Measurements from ENCODE around the gene UST.
"Not testable (repeated sequence)": the region's sequence is repeated elsewhere in the genome, so short reads cannot be mapped to it uniquely, and the experiment has no call there.

UST gene

DNA sequence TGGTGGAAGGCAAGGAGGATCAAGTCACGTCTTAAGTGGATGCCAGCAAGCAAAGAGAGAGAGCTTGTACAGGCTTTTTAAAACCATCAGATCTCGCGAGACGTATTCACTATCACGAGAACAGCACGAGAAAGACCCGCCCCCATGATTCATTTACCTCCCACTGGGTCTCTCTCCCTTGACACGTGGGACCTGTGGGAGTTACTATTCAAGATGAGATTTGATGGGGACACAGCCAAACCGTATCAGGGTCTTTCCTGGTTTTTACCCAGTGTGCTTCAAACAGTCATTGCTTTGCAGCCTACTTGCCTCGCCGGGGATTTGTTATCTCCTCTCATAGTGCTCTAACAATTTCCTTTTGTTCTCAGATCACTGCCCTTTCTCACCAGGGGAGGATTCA is 108.2 kb downstream of the UST start:
- Histone ChIP-seq H3K9ac (ENCODE audit: low read length) (no peak overlapping the region), H3K9me3 (ENCODE audit: insufficient read depth, low read length) (no peaks in the 10 kb centered on the region), H3K36me3 (ENCODE audit: low read length) (no peaks in the 10 kb centered on the region), H4K20me1 (ENCODE audit: low read depth, low read length) (no peaks in the 10 kb centered on the region), H3K79me2 (ENCODE audit: insufficient read depth, low read length) (no peaks in the 10 kb centered on the region), H2AFZ (ENCODE audit: low read depth, low read length, severe bottlenecking) (no peak overlapping the region), H3K4me3 (ENCODE audit: insufficient read depth, low read length, poor library complexity, severe bottlenecking) (no peak overlapping the region), H3K9me2 (replicated peaks; ENCODE audit: insufficient read depth, low read length) (no peaks in the 10 kb centered on the region), H3K27me3 (ENCODE audit: low read length) (no peaks in the 10 kb centered on the region), H3K4me2 (ENCODE audit: low read depth, low read length, poor library complexity, severe bottlenecking) (no peak overlapping the region), H3K27ac (ENCODE audit: low read depth, low read length) (no peak overlapping the region), H3F3A (ENCODE audit: insufficient read depth) (no peaks in the 10 kb centered on the region)
- TF ChIP-seq, protein P1, sequence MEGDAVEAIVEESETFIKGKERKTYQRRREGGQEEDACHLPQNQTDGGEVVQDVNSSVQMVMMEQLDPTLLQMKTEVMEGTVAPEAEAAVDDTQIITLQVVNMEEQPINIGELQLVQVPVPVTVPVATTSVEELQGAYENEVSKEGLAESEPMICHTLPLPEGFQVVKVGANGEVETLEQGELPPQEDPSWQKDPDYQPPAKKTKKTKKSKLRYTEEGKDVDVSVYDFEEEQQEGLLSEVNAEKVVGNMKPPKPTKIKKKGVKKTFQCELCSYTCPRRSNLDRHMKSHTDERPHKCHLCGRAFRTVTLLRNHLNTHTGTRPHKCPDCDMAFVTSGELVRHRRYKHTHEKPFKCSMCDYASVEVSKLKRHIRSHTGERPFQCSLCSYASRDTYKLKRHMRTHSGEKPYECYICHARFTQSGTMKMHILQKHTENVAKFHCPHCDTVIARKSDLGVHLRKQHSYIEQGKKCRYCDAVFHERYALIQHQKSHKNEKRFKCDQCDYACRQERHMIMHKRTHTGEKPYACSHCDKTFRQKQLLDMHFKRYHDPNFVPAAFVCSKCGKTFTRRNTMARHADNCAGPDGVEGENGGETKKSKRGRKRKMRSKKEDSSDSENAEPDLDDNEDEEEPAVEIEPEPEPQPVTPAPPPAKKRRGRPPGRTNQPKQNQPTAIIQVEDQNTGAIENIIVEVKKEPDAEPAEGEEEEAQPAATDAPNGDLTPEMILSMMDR (IDR thresholded peaks at IDR 0.05; ENCODE audit: insufficient read depth, low read length, poor library complexity, severe bottlenecking) = no peak
- TF ChIP-seq EZH2phosphoT487 (conservative IDR thresholded peaks at IDR 0.05; ENCODE audit: low read length) = no peak

DNA sequence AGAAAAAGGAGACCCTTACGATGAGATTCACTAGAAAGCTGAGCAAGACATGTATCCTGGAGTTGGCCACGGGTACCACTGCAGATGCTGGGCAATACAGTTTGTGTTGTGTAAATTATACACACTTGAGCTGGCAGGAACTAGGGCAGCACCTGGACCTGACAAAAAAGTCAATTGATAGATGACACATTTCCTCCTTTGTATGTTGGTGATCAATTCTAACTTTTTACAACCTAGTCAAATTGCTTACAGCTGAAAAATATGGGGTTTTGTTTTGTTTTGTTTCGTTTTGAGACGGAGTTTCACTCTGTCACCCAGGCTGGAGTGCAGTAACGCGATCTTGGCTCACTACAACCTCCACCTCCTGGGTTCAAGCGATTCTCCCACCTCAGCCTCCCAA is 108.9 kb downstream of the UST start:
- no peak overlapping the region for H3K27ac ChIP-seq (ENCODE audit: low read depth, low read length)
- H3K27me3 ChIP-seq (ENCODE audit: low read length) = no peaks in the 10 kb centered on the region
- H3K36me3 ChIP-seq (ENCODE audit: low read length) = no peaks in the 10 kb centered on the region
- no peaks in the 10 kb centered on the region for H3K9me3 ChIP-seq (ENCODE audit: insufficient read depth, low read length)
- H3F3A ChIP-seq (ENCODE audit: insufficient read depth) = no peaks in the 10 kb centered on the region
- no peaks in the 10 kb centered on the region for H3K79me2 ChIP-seq (ENCODE audit: insufficient read depth, low read length)
- no peak overlapping the region for H3K4me2 ChIP-seq (ENCODE audit: low read depth, low read length, poor library complexity, severe bottlenecking)
- H3K9ac ChIP-seq (ENCODE audit: low read length) = no peak overlapping the region
- TF ChIP-seq, protein P1 (IDR thresholded peaks at IDR 0.05; ENCODE audit: insufficient read depth, low read length, poor library complexity, severe bottlenecking) = no peak
- TF ChIP-seq EZH2phosphoT487 (conservative IDR thresholded peaks at IDR 0.05; ENCODE audit: low read length) = no peak
- H4K20me1 ChIP-seq (ENCODE audit: low read depth, low read length) = no peaks in the 10 kb centered on the region
- no peaks in the 10 kb centered on the region for H3K9me2 ChIP-seq (replicated peaks; ENCODE audit: insufficient read depth, low read length)
- H3K4me3 ChIP-seq (ENCODE audit: insufficient read depth, low read length, poor library complexity, severe bottlenecking) = no peak overlapping the region
- H2AFZ ChIP-seq (ENCODE audit: low read depth, low read length, severe bottlenecking) = no peak overlapping the region

DNA sequence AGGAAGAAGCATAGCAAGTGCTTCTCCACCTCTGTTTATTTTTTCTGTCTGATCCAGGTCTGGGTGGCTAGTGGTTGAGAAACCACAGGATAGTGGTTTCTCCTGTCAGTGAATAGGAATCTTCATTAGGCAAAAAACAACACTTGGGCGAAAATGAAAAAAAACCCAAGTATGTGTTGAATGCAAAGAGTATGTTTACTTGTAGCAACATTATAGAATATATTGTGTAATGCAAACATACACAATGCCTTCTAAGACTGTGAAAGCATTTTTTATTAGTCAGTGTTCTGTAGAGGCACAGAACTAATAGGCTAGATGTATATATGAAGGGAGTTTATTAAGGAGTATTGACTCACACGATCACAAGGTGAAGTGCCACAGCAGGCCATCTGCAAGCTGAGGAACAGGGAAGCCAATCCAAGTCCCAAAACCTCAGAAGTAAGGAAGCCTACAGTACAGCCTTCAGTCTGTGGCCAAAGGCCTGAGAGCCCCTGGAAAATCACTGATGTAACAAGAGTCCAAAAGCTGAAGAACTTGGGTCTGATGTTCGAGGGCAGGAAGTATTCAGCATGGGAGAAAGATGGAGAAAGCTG is 111.1 kb downstream of the UST start:
- no peaks in the 10 kb centered on the region for H3K27me3 ChIP-seq (ENCODE audit: low read length)
- no peaks in the 10 kb centered on the region for H3K79me2 ChIP-seq (ENCODE audit: insufficient read depth, low read length)
- H4K20me1 ChIP-seq (ENCODE audit: low read depth, low read length) = no peaks in the 10 kb centered on the region
- no peak overlapping the region for H3K27ac ChIP-seq (ENCODE audit: low read depth, low read length)
- H3K9me2 ChIP-seq (replicated peaks; ENCODE audit: insufficient read depth, low read length) = no peaks in the 10 kb centered on the region
- no peaks in the 10 kb centered on the region for H3K9me3 ChIP-seq (ENCODE audit: insufficient read depth, low read length)
- H3K36me3 ChIP-seq (ENCODE audit: low read length) = no peaks in the 10 kb centered on the region
- no peak overlapping the region for H3K4me3 ChIP-seq (ENCODE audit: insufficient read depth, low read length, poor library complexity, severe bottlenecking)
- H3F3A ChIP-seq (ENCODE audit: insufficient read depth) = no peaks in the 10 kb centered on the region
- H3K4me2 ChIP-seq (ENCODE audit: low read depth, low read length, poor library complexity, severe bottlenecking) = no peak overlapping the region
- H2AFZ ChIP-seq (ENCODE audit: low read depth, low read length, severe bottlenecking) = no peak overlapping the region
- no peak overlapping the region for H3K9ac ChIP-seq (ENCODE audit: low read length)
- TF ChIP-seq, protein P1 (IDR thresholded peaks at IDR 0.05; ENCODE audit: insufficient read depth, low read length, poor library complexity, severe bottlenecking) = no peak
- no peak for TF ChIP-seq EZH2phosphoT487 (conservative IDR thresholded peaks at IDR 0.05; ENCODE audit: low read length)

DNA sequence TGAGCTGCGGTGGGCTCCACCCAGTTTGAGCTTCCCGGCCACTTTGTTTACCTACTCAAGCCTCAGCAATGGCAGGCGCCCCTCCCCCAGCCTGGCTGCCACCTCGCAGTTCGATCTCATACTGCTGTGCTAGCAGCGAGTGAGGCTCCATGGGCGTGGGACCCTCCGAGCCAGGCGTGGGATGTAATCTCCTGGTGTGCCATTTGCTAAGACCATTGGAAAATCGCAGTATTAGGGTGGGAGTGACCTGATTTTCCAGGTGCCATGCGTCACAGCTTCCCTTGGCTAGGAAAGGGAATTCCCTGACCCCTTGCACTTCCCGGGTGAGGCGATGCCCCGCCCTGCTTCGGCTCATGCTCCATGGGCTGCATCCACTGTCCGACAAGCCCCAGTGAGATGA is 117.3 kb downstream of the UST start:
- H3K36me3 ChIP-seq (ENCODE audit: low read length); H3K79me2 ChIP-seq (ENCODE audit: insufficient read depth, low read length); H3K27me3 ChIP-seq (ENCODE audit: low read length); H4K20me1 ChIP-seq (ENCODE audit: low read depth, low read length); H2AFZ ChIP-seq (ENCODE audit: low read depth, low read length, severe bottlenecking); H3K27ac ChIP-seq (ENCODE audit: low read depth, low read length); H3K9ac ChIP-seq (ENCODE audit: low read length); H3K4me2 ChIP-seq (ENCODE audit: low read depth, low read length, poor library complexity, severe bottlenecking); H3K9me2 ChIP-seq (replicated peaks; ENCODE audit: insufficient read depth, low read length); H3K9me3 ChIP-seq (ENCODE audit: insufficient read depth, low read length); H3K4me3 ChIP-seq (ENCODE audit: insufficient read depth, low read length, poor library complexity, severe bottlenecking); H3F3A ChIP-seq (ENCODE audit: insufficient read depth): not testable (repeated sequence)

All from SU-DHL-6 (cell line).